ENCODE data around the gene CFB.
"Not testable (repeated sequence)": the region's sequence is repeated elsewhere in the genome, so short reads cannot be mapped to it uniquely, and the experiment has no call there.

CFB gene

GRCh38 chr6:31968791-31969711 is 23.2 kb downstream of the CFB start:
- intact Hi-C loops (cut with DNase I), result no loop called here
- peak in 2 of 10 donors; percentile 18 to 77 for DNase-seq

- DNase-seq, result peak in 1 of 10 donors; percentile 62
Observed at GRCh38 chr6:31969712-31970603, 24.1 kb downstream of the CFB start.

GRCh38 chr6:31970604-31971271 is 24.8 kb downstream of the CFB start:
- intact Hi-C loops (cut with DNase I), result loop anchor here (1.0 kb wide), 1 partner anchor 11 kb away; the partner anchor contains the start of gene SKIC2
- DNase-seq, result peak in 1 of 10 donors; percentile 81

More at GRCh38 chr6:31969712-31970603, 24.1 kb downstream of the CFB start:
- intact Hi-C loops (cut with DNase I), result no loop called here

GRCh38 chr6:31971279-31971992 is 25.5 kb downstream of the CFB start:
- intact Hi-C loops (cut with DNase I), result loop anchor here (1.0 kb wide), 1 partner anchor 12 kb away; the partner anchor contains the start of gene SKIC2

GRCh38 chr6:31971993-31972708 is 26.3 kb downstream of the CFB start, which contains the start of gene DXO:
TSS of gene DXO (minus strand) at chr6:31972138. CDS start at chr6:31971675, 463 bp downstream.
- intact Hi-C loops (cut with DNase I), result loop anchor here (1.0 kb wide), 1 partner anchor 13 kb away; the partner anchor contains the start of gene SKIC2
- DNase-seq, result peak; percentile 89 to 99 (median 95)

More at GRCh38 chr6:31971279-31971992, 25.5 kb downstream of the CFB start:
- peak in 2 of 10 donors; percentile 13 to 75 for DNase-seq

GRCh38 chr6:31972709-31973350 is 26.9 kb downstream of the CFB start:
- DNase-seq, result peak in 2 of 10 donors; percentile 17 to 25
- intact Hi-C loops (cut with DNase I), result no loop called here

GRCh38 chr6:31976065-31976464 is 30.2 kb downstream of the CFB start:
- peak in 2 of 10 donors; percentile 44 to 75 for DNase-seq
- intact Hi-C loops (cut with DNase I), result not testable (repeated sequence)

GRCh38 chr6:31977816-31978431 is 32.0 kb downstream of the CFB start:
- intact Hi-C loops (cut with DNase I), result no loop called here

GRCh38 chr6:31978831-31979230 is 32.9 kb downstream of the CFB start:
- DNase-seq, result no peak
- intact Hi-C loops (cut with DNase I), result no loop called here

More at GRCh38 chr6:31977816-31978431, 32.0 kb downstream of the CFB start:
- peak in 1 of 10 donors; percentile 37 for DNase-seq

GRCh38 chr6:31979238-31979898 is 33.5 kb downstream of the CFB start:
- intact Hi-C loops (cut with DNase I), result no loop called here
- DNase-seq, result peak in 1 of 10 donors; percentile 24

- peak in 1 of 10 donors; percentile 58 for DNase-seq
- intact Hi-C loops (cut with DNase I), result not testable (repeated sequence)
Observed at GRCh38 chr6:31980195-31980876, 34.4 kb downstream of the CFB start.

- DNase-seq; intact Hi-C loops (cut with DNase I): not testable (repeated sequence)
Observed at GRCh38 chr6:31980998-31981397, 35.1 kb downstream of the CFB start.

GRCh38 chr6:31981744-31982143 is 35.8 kb downstream of the CFB start, which contains the start of gene C4A:
TSS of gene C4A (plus strand) at chr6:31982057. CDS start at chr6:31982108, 51 bp downstream.
- intact Hi-C loops (cut with DNase I); DNase-seq: not testable (repeated sequence)

GRCh38 chr6:31989363-31989762 is 43.5 kb downstream of the CFB start:
- intact Hi-C loops (cut with DNase I); DNase-seq: not testable (repeated sequence)

GRCh38 chr6:31994421-31994820 is 48.5 kb downstream of the CFB start:
- intact Hi-C loops (cut with DNase I), result not testable (repeated sequence)
- DNase-seq, result peak in 1 of 10 donors; percentile 18

GRCh38 chr6:31996385-31996784 is 50.5 kb downstream of the CFB start:
- DNase-seq, result peak in 1 of 10 donors; percentile 13
- intact Hi-C loops (cut with DNase I), result not testable (repeated sequence)

Data from posterior cingulate gyrus (tissue), 11 donors.